Measurements from ENCODE around the gene TXNRD2. TPM values are rescaled to one million over a fixed set of nuclear protein-coding genes. Genes with fewer than 3 reads are reported as not detected.

The TXNRD2 gene
- total and polyA plus RNA-seq, 2 experiments from 2014 or later, result 11.2 to 12.4 TPM

DNA sequence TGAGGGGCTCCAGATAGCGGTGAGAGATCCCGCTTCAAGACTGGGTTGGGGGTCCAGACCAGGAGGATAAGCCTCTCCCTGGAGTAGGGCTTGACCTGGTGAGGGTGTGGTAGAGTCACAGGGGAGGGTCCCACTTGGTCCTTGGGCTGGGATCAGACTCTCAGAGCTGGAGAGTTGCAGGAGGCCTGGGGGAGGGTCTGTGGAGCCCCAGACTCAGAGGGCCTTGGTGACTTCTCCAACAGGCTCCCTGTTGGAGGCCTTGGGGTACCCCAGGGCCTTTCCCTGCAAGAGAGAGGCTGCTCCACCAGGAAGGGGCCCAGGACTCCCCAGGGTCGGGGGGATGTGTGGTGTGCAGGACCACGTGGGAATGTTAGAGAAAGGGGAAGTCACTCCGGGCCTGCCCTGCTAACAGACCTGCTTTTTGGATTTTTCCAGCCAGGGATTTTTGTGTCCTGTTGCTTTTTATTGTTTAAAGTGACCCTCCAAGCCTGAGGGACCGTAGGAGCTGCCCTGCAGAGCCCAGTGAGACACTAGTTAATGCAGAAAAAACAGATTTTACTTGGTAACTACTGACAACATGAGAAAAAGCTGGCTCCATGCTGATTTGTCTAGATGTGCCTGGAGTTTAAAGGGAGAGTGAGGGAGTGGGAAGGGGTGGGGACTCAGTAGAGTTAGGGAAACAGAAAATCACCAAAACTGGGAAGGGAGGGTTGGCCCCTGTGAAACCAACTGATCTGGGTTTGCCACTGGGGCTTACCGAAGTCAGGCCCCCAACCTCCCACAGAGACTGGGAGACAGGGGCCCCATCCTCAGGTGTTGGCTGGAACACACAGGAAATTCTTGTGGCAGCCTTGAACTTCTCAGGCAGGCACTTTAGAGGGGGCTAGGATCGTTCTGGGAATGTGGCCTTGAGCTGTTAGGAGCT is 801 bp upstream of the TXNRD2 start (continued):
- TF ChIP-seq, protein P1, sequence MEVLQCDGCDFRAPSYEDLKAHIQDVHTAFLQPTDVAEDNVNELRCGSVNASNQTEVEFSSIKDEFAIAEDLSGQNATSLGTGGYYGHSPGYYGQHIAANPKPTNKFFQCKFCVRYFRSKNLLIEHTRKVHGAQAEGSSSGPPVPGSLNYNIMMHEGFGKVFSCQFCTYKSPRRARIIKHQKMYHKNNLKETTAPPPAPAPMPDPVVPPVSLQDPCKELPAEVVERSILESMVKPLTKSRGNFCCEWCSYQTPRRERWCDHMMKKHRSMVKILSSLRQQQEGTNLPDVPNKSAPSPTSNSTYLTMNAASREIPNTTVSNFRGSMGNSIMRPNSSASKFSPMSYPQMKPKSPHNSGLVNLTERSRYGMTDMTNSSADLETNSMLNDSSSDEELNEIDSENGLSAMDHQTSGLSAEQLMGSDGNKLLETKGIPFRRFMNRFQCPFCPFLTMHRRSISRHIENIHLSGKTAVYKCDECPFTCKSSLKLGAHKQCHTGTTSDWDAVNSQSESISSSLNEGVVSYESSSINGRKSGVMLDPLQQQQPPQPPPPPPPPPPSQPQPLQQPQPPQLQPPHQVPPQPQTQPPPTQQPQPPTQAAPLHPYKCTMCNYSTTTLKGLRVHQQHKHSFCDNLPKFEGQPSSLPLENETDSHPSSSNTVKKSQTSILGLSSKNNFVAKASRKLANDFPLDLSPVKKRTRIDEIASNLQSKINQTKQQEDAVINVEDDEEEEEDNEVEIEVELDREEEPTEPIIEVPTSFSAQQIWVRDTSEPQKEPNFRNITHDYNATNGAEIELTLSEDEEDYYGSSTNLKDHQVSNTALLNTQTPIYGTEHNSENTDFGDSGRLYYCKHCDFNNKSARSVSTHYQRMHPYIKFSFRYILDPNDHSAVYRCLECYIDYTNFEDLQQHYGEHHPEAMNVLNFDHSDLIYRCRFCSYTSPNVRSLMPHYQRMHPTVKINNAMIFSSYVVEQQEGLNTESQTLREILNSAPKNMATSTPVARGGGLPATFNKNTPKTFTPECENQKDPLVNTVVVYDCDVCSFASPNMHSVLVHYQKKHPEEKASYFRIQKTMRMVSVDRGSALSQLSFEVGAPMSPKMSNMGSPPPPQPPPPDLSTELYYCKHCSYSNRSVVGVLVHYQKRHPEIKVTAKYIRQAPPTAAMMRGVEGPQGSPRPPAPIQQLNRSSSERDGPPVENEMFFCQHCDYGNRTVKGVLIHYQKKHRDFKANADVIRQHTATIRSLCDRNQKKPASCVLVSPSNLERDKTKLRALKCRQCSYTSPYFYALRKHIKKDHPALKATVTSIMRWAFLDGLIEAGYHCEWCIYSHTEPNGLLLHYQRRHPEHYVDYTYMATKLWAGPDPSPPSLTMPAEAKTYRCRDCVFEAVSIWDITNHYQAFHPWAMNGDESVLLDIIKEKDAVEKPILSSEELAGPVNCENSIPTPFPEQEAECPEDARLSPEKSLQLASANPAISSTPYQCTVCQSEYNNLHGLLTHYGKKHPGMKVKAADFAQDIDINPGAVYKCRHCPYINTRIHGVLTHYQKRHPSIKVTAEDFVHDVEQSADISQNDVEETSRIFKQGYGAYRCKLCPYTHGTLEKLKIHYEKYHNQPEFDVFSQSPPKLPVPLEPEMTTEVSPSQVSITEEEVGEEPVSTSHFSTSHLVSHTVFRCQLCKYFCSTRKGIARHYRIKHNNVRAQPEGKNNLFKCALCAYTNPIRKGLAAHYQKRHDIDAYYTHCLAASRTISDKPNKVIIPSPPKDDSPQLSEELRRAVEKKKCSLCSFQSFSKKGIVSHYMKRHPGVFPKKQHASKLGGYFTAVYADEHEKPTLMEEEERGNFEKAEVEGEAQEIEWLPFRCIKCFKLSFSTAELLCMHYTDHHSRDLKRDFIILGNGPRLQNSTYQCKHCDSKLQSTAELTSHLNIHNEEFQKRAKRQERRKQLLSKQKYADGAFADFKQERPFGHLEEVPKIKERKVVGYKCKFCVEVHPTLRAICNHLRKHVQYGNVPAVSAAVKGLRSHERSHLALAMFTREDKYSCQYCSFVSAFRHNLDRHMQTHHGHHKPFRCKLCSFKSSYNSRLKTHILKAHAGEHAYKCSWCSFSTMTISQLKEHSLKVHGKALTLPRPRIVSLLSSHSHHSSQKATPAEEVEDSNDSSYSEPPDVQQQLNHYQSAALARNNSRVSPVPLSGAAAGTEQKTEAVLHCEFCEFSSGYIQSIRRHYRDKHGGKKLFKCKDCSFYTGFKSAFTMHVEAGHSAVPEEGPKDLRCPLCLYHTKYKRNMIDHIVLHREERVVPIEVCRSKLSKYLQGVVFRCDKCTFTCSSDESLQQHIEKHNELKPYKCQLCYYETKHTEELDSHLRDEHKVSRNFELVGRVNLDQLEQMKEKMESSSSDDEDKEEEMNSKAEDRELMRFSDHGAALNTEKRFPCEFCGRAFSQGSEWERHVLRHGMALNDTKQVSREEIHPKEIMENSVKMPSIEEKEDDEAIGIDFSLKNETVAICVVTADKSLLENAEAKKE (CRISPR knock-in tag; IDR thresholded peaks at IDR 0.05), result no peak
- TF ChIP-seq REST (IDR thresholded peaks at IDR 0.05; ENCODE audit: unreplicated experiment) (no peak), ZNF114 (CRISPR knock-in tag; IDR thresholded peaks at IDR 0.05) (no peak)
